T-helper 17 cell (primary cell): ENCODE data around the gene APOBEC3H. TPM values are rescaled to one million over a fixed set of nuclear protein-coding genes. Genes with fewer than 3 reads are reported as not detected.

Source experiments
- ATAC-seq: fragments of 150-1000 bp; cut with Tn5 transposase; 2 replicates; pipeline ENCODE4 v1.10.0; 2021; ENCODE audit warnings: mild to moderate bottlenecking, moderate library complexity
- DNase-seq, 3 donors: peaks; one replicate each; pipeline versions ENCODE4 v3.0.0 to v3.0.0-alpha.2; 2020 to 2021
- H3K9me3 ChIP-seq: one replicate; pipeline ENCODE4 v1.7.0; 2013; ENCODE audit warnings: low read length, mild to moderate bottlenecking; ENCODE audit not compliant: control insufficient read depth, poor library complexity, severe bottlenecking
- H3K27ac Mint-ChIP-seq: one replicate; pipeline ENCODE4 v1.8.0; 2022; ENCODE audit warnings: mild to moderate bottlenecking, moderate library complexity, mixed read lengths
- H3K27me3 Mint-ChIP-seq: one replicate; pipeline ENCODE4 v1.8.0; 2022; ENCODE audit warnings: mixed read lengths
- H3K36me3 Mint-ChIP-seq: one replicate; pipeline ENCODE4 v1.8.0; 2022; ENCODE audit warnings: low read depth, mixed read lengths
- H3K4me1 Mint-ChIP-seq: one replicate; pipeline ENCODE4 v1.8.0; 2022; ENCODE audit warnings: mild to moderate bottlenecking, mixed read lengths
- H3K4me3 Mint-ChIP-seq: one replicate; pipeline ENCODE4 v1.8.0; 2022; ENCODE audit warnings: mild to moderate bottlenecking, moderate library complexity, mixed read lengths
- total RNA-seq, 4 donors: library from RNA in 2 of 4; stranded (reverse) in 2 of 4; gene quantifications; one replicate each; pipeline ENCODE4 v1.2.3 and lab custom pipeline; 2022 to 2026

The APOBEC3H gene
- total RNA-seq, 2 donors from 2014 or later = 1.4 to 4.4 TPM

DNA sequence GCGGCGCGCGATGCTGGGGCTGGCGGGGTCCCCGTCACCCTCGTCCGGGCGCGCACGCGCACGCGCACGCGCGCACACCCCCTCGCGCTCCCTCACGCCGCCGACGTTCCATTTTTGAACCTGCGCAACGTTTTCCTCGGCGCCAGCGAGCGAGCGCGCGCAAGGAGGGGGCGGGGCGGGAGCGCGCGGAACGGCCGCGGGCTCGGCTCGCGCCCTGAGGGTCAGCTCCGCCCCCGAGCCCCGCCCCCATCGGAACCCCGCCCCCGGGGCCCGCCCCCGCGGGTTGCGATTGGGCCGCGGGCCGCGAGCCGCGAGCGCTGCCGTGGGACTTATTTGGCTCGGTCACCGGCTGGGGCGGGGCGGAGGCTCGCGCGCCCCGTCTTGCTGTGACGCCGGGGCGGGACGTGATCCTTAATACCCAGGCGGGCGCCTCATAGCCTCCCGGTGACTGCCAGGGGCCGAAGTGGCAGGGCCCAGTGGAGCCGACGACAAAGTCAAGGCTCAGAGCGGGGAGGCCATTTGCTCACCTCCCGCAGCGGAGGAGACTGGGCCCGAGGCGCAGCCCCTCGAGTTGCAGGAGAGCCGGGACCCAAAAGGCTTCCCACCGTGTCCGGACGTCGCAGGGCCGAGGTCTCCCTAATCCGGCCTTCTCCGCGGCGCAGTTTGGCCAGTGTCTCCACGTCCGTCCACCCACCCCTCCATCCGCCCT lies 55.6 kb downstream of the APOBEC3H start, which contains the start of gene CBX7:
Gene CBX7, minus strand, starts transcription at position 170 of the 709 bp plus-strand sequence. CDS start 236 bp downstream, outside the sequence.
- Mint-ChIP-seq H3K4me1 (peaks cover 40% of the 10 kb centered on the region), H3K27ac (peak within 1 kb of the TSS; percentile 95), H3K27me3 (peaks cover 12% of the 10 kb centered on the region), H3K4me3 (peak within 1 kb of the TSS; percentile 95), H3K36me3 (no peaks in the 10 kb centered on the region)
- ATAC-seq (peak; percentile 79), DNase-seq (peak; percentile 92 to 94 (median 93))
- no peaks in the 10 kb centered on the region for H3K9me3 ChIP-seq

GRCh38 chr22:39153220-39153717 lies 56.2 kb downstream of the APOBEC3H start:
- peaks cover 37% of the 10 kb centered on the region for H3K4me1 Mint-ChIP-seq
- H3K27me3 Mint-ChIP-seq = peaks cover 12% of the 10 kb centered on the region
- no peaks in the 10 kb centered on the region for H3K9me3 ChIP-seq
- H3K36me3 Mint-ChIP-seq = no peaks in the 10 kb centered on the region
- DNase-seq (no peak), ATAC-seq (no peak)
- peak overlapping the region; percentile 95 for H3K4me3 Mint-ChIP-seq
- H3K27ac Mint-ChIP-seq = peak overlapping the region; percentile 95

Other genes with a start within 250 kb of the APOBEC3H start
- 10 to 100 TPM; 44.0 to 45.8 TPM for gene CBX6, start 225.0 kb upstream of the APOBEC3H start, total RNA-seq
- 1 to 10 TPM in 1 of 2 donors, under 1 TPM in 1; 0.70 to 4.1 TPM for gene APOBEC3A, start 139.6 kb upstream of the APOBEC3H start, total RNA-seq
- gene APOBEC3B, start 114.9 kb upstream of the APOBEC3H start, total RNA-seq = 1 to 10 TPM; 1.2 to 1.5 TPM
- 10 to 100 TPM; 35.9 to 39.8 TPM for gene APOBEC3C, start 83.0 kb upstream of the APOBEC3H start, total RNA-seq
- gene APOBEC3D, start 76.1 kb upstream of the APOBEC3H start, total RNA-seq = 10 to 100 TPM; 12.2 to 17.6 TPM
- gene APOBEC3F, start 56.4 kb upstream of the APOBEC3H start, total RNA-seq = 10 to 100 TPM; 11.7 to 13.5 TPM
- 10 to 100 TPM; 21.5 to 24.6 TPM for gene APOBEC3G, start 20.0 kb upstream of the APOBEC3H start, total RNA-seq
- gene CBX7, start 55.4 kb downstream of the APOBEC3H start, total RNA-seq = 10 to 100 TPM; 73.9 to 87.9 TPM
- gene PDGFB, start 147.7 kb downstream of the APOBEC3H start, total RNA-seq = 1 to 10 TPM; 2.8 to 4.4 TPM
- gene RPL3, start 222.4 kb downstream of the APOBEC3H start, total RNA-seq = 1,000 to 10,000 TPM; 3,215 to 3,260 TPM